GM21786 (cell line): ENCODE results near the gene UPK3BL1.
A peak's percentile ranks its signal among the peaks of the same experiment; 100 is the strongest.

Experiments used
- ATAC-seq: cut with Tn5 transposase; IDR thresholded peaks from one replicate; pipeline ENCODE4 v1.9.1; 2021; ENCODE audit not compliant: unreplicated experiment

The UPK3BL1 gene

DNA sequence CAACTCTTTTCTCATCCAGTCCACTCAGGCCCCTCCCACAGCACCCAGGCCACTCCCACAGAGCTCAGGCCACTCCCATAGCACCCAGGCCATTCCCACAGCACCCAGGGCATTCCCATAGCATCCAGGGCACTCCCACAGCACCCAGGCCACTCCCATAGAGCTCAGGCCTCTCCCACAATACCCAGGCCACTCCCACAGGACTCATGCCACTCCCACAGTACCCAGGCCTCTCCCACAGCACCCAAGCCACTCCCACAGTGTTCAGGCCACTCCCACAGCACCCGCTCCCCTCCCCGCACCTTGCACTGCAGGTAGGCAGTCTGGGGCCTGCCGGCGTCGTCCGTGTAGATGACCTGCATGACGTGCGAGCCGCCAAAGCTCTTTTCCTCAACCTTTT is 52.7 kb downstream of the UPK3BL1 start:
- peak; percentile 42 for ATAC-seq
